Erythroblast (primary cell): ENCODE results near the gene GLOD4.

ENCODE experiments used
- GATA1 ChIP-seq: IDR thresholded peaks from 2 replicates; pipeline ENCODE4 v1.6.1; 2011; ENCODE audit warnings: low read depth, mild to moderate bottlenecking, control low read depth, low read length, moderate library complexity
- POLR2A ChIP-seq: IDR thresholded peaks from 2 replicates; pipeline ENCODE4 v1.6.1; 2011; ENCODE audit warnings: mild to moderate bottlenecking, low read length

GRCh38 chr17:721540-721937, 60.5 kb downstream of the GLOD4 start:
- no peak for TF ChIP-seq POLR2A
- no peak for TF ChIP-seq GATA1
